ENCODE data around the gene WDR33.

DNA sequence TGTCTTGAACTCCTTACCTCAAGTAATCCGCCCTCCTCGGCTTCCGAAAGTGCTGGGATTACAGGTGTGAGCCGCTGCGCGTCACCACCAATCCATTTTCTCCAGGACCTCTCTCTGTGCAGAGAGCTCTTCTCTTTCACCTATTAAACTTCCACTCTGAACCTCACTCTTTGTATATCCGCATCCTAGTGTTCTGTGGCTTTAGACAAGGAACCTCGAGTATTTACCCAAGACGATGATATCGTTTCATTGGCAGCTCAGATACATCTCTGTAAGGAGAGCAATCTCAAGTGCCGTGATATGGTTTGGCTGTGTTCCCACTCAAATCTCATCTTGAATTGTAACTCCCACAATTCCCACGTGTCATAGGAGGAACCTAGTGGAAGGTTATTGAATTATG is 15.1 kb upstream of the WDR33 start:
- TF ChIP-seq, protein P1, sequence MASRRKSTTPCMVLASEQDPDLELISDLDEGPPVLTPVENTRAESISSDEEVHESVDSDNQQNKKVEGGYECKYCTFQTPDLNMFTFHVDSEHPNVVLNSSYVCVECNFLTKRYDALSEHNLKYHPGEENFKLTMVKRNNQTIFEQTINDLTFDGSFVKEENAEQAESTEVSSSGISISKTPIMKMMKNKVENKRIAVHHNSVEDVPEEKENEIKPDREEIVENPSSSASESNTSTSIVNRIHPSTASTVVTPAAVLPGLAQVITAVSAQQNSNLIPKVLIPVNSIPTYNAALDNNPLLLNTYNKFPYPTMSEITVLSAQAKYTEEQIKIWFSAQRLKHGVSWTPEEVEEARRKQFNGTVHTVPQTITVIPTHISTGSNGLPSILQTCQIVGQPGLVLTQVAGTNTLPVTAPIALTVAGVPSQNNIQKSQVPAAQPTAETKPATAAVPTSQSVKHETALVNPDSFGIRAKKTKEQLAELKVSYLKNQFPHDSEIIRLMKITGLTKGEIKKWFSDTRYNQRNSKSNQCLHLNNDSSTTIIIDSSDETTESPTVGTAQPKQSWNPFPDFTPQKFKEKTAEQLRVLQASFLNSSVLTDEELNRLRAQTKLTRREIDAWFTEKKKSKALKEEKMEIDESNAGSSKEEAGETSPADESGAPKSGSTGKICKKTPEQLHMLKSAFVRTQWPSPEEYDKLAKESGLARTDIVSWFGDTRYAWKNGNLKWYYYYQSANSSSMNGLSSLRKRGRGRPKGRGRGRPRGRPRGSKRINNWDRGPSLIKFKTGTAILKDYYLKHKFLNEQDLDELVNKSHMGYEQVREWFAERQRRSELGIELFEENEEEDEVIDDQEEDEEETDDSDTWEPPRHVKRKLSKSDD (CRISPR knock-in tag; IDR thresholded peaks at IDR 0.05; ENCODE audit: low read depth), result no peak
- TF ChIP-seq KDM1A (CRISPR knock-in tag; IDR thresholded peaks at IDR 0.05) (no peak), GABPA (IDR thresholded peaks at IDR 0.05; ENCODE audit: low read depth, low read length) (no peak), GABPA (CRISPR knock-in tag; IDR thresholded peaks at IDR 0.05; ENCODE audit: low read depth) (no peak), FLYWCH1 (CRISPR knock-in tag; IDR thresholded peaks at IDR 0.05) (no peak), ZFYVE20 (CRISPR knock-in tag; IDR thresholded peaks at IDR 0.05; ENCODE audit: borderline replicate concordance, low read depth) (no peak), ZNF687 (CRISPR knock-in tag; IDR thresholded peaks at IDR 0.05) (no peak), FOXA3 (CRISPR knock-in tag; IDR thresholded peaks at IDR 0.05) (no peak)
- TF ChIP-seq, protein P2, sequence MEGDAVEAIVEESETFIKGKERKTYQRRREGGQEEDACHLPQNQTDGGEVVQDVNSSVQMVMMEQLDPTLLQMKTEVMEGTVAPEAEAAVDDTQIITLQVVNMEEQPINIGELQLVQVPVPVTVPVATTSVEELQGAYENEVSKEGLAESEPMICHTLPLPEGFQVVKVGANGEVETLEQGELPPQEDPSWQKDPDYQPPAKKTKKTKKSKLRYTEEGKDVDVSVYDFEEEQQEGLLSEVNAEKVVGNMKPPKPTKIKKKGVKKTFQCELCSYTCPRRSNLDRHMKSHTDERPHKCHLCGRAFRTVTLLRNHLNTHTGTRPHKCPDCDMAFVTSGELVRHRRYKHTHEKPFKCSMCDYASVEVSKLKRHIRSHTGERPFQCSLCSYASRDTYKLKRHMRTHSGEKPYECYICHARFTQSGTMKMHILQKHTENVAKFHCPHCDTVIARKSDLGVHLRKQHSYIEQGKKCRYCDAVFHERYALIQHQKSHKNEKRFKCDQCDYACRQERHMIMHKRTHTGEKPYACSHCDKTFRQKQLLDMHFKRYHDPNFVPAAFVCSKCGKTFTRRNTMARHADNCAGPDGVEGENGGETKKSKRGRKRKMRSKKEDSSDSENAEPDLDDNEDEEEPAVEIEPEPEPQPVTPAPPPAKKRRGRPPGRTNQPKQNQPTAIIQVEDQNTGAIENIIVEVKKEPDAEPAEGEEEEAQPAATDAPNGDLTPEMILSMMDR (CRISPR knock-in tag; IDR thresholded peaks at IDR 0.05), result no peak
